Naive B cell (primary cell): ENCODE measurements around the gene ABL1. TPM values are rescaled to one million over a fixed set of nuclear protein-coding genes. Genes with fewer than 3 reads are reported as not detected.

Experiments used
- ATAC-seq, 2 donors: fragments of 150-1000 bp; cut with Tn5 transposase; 2 replicates each; pipeline ENCODE4 v1.10.0; 2021; ENCODE audit warnings: low read depth in 2 of 2, mild to moderate bottlenecking in 2 of 2, moderate library complexity in 2 of 2
- DNase-seq: peaks from one replicate; pipeline ENCODE4 v3.0.0; 2022
- H3K27ac Mint-ChIP-seq, 6 donors: one replicate each; pipeline ENCODE4 v1.8.0; 2020 to 2022; ENCODE audit warnings: mild to moderate bottlenecking in 6 of 6, mixed read lengths in 6 of 6, moderate library complexity in 5 of 6, inconsistent platforms in 2 of 6
- H3K27me3 Mint-ChIP-seq, 3 donors: one replicate each; pipeline ENCODE4 v1.8.0; 2021 to 2022; ENCODE audit warnings: mixed read lengths in 3 of 3, mild to moderate bottlenecking in 1 of 3
- H3K36me3 Mint-ChIP-seq, 2 donors: one replicate each; pipeline ENCODE4 v1.8.0; 2020 to 2022; ENCODE audit warnings: mixed read lengths in 2 of 2, inconsistent platforms in 1 of 2, mild to moderate bottlenecking in 1 of 2
- H3K4me1 Mint-ChIP-seq, 3 donors: one replicate each; pipeline ENCODE4 v1.8.0; 2020 to 2022; ENCODE audit warnings: mixed read lengths in 3 of 3, inconsistent platforms in 1 of 3, mild to moderate bottlenecking in 1 of 3, moderate library complexity in 1 of 3
- H3K4me3 Mint-ChIP-seq, 8 donors: one replicate each; pipeline ENCODE4 v1.8.0; 2020 to 2022; ENCODE audit warnings: mild to moderate bottlenecking in 8 of 8, mixed read lengths in 8 of 8, moderate library complexity in 8 of 8, inconsistent platforms in 2 of 8
- H3K9me3 Mint-ChIP-seq, 7 donors: one replicate each; pipeline ENCODE4 v1.8.0; 2020 to 2022; ENCODE audit warnings: mixed read lengths in 7 of 7, mild to moderate bottlenecking in 5 of 7, inconsistent platforms in 2 of 7, moderate library complexity in 1 of 7
- polyA plus RNA-seq, 6 donors: library from polyadenylated mRNA; unstranded; fragments of 300-500 nt; fragmentation: Illumina TruSeq; gene quantifications; one replicate each; pipeline ENCODE4 v1.2.3, GENCODE V29; 2021; ENCODE audit warnings: low read depth in 6 of 6

The ABL1 gene
- polyA plus RNA-seq, 6 donors from 2014 or later = 1.2 to 18.9 (median 9.4) TPM

GRCh38 chr9:130806327-130806716 is 28.7 kb upstream of the ABL1 start:
- H3K36me3 Mint-ChIP-seq = no peaks in the 10 kb centered on the region
- peaks cover 24 to 30% (median 25%) of the 10 kb centered on the region in 3 donors for H3K4me1 Mint-ChIP-seq
- peak overlapping the region in 3 of 6 donors; percentile 4 to 81 (median 48) for H3K27ac Mint-ChIP-seq
- ATAC-seq (peak in 1 of 2 donors; percentile 40), DNase-seq (no peak)
- no peaks in the 10 kb centered on the region for H3K9me3 Mint-ChIP-seq
- H3K27me3 Mint-ChIP-seq = no peaks in the 10 kb centered on the region
- H3K4me3 Mint-ChIP-seq = no peak overlapping the region

DNA sequence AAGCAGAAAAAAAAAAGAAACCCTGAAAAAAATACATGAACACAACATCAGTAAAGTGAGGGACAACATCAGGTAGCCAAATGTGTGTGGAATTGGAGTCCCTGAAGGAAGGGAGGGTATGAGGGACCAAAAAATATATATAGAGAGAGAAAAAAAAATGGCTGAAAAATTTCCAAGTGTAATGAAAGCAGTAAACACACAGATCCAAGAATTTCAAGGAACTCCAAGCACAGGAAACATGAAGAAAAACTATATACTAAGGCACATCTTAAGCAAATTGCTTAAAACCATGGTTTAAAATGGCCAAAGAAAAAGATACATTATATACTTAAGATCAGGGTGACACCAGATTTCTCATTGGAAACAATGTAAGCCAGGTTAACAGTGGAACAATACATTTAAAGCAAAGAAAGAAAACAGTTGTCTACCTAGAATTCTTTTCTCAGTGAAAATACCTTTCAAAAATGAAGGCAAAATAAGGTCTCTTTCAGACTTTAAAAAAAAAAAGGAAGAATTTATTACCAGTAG is 24.4 kb upstream of the ABL1 start:
- Mint-ChIP-seq H3K36me3 (no peaks in the 10 kb centered on the region), H3K27ac (no peak overlapping the region), H3K4me3 (no peak overlapping the region), H3K9me3 (no peaks in the 10 kb centered on the region), H3K27me3 (no peaks in the 10 kb centered on the region), H3K4me1 (peaks cover 8 to 19% (median 10%) of the 10 kb centered on the region in 3 donors)
- no peak for ATAC-seq
- no peak for DNase-seq

GRCh38 chr9:130815242-130815808 is 19.7 kb upstream of the ABL1 start:
- peaks cover 4 to 14% (median 10%) of the 10 kb centered on the region in 7 donors for H3K9me3 Mint-ChIP-seq
- peak overlapping the region in 1 of 8 donors; percentile 42 for H3K4me3 Mint-ChIP-seq
- H3K27me3 Mint-ChIP-seq = no peaks in the 10 kb centered on the region
- ATAC-seq (no peak), DNase-seq (no peak)
- peaks cover 5 to 10% (median 5%) of the 10 kb centered on the region in 3 donors for H3K4me1 Mint-ChIP-seq
- H3K27ac Mint-ChIP-seq = peak overlapping the region in 2 of 6 donors; percentile 47 to 51
- peaks cover 13 to 15% of the 10 kb centered on the region in 2 donors for H3K36me3 Mint-ChIP-seq

DNA sequence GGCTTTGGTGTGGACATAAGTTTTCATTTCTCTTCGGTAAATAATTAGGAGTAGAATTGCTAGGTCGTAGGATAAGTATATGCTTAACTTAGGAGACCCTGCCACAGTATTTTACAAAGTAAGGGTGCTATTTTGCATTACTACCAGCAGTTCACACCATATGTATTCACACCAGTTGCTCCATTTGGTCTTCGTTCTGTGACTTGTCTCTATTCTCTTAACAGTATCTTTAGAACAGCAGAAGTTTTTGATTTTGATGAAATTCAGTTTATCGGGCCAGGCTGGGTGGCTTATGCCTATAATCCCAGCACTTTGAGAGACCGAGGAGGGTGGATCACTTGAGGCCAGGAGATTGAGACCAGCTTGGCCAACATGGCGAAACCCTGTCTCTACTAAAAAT is 17.1 kb upstream of the ABL1 start:
- H3K4me1 Mint-ChIP-seq = peaks cover 7 to 10% (median 7%) of the 10 kb centered on the region in 3 donors
- H3K9me3 Mint-ChIP-seq = peaks cover 4 to 14% (median 10%) of the 10 kb centered on the region in 7 donors
- H3K4me3 Mint-ChIP-seq = no peak overlapping the region
- no peak for DNase-seq
- H3K36me3 Mint-ChIP-seq = peaks cover 13 to 15% of the 10 kb centered on the region in 2 donors
- no peaks in the 10 kb centered on the region for H3K27me3 Mint-ChIP-seq
- H3K27ac Mint-ChIP-seq = no peak overlapping the region
- ATAC-seq = no peak

GRCh38 chr9:130820135-130820738 is 14.8 kb upstream of the ABL1 start:
- Mint-ChIP-seq H3K27ac (peak overlapping the region in 1 of 6 donors; percentile 44), H3K9me3 (peaks cover 4 to 14% (median 10%) of the 10 kb centered on the region in 7 donors), H3K4me3 (no peak overlapping the region), H3K4me1 (peaks cover 13 to 17% (median 14%) of the 10 kb centered on the region in 3 donors), H3K36me3 (peaks cover 13 to 15% of the 10 kb centered on the region in 2 donors), H3K27me3 (no peaks in the 10 kb centered on the region)
- ATAC-seq = no peak
- DNase-seq = no peak

DNA sequence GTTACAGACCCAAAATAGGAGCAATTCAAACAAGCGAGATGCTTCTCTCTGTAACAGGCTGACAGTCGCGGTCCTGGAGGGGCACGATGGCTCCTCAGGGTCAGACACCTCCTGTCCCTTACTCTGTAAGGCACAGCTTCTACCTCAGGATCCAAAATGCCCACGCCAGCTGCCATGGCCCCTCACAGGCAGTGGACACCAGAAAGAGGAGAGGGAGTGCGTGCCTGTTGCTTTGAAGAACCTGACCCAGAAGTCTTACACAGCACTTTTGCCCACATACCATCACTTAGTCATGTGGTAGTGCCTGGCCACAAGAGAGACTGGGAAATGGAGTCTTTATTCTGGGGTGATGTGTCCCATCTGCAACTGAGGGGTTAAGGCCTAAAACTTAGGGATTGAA is 11.6 kb upstream of the ABL1 start:
- DNase-seq = no peak
- Mint-ChIP-seq H3K9me3 (peaks cover 0 to 5% (median 3%) of the 10 kb centered on the region in 7 donors), H3K27ac (peak overlapping the region in 1 of 6 donors; percentile 60), H3K4me1 (peaks cover 9 to 15% (median 13%) of the 10 kb centered on the region in 3 donors), H3K4me3 (peak overlapping the region in 1 of 8 donors; percentile 21), H3K36me3 (peaks cover under 1 to 3% of the 10 kb centered on the region in 2 donors), H3K27me3 (no peaks in the 10 kb centered on the region)
- no peak for ATAC-seq

GRCh38 chr9:130824079-130824478 is 11.0 kb upstream of the ABL1 start:
- Mint-ChIP-seq H3K4me3 (peak overlapping the region in 1 of 8 donors; percentile 29), H3K27me3 (no peaks in the 10 kb centered on the region), H3K4me1 (peaks cover 9 to 15% (median 11%) of the 10 kb centered on the region in 3 donors), H3K36me3 (peaks cover 5 to 7% of the 10 kb centered on the region in 2 donors), H3K27ac (peak overlapping the region in 2 of 6 donors; percentile 8 to 14), H3K9me3 (peaks cover 0 to 11% (median 8%) of the 10 kb centered on the region in 7 donors)
- DNase-seq (no peak), ATAC-seq (no peak)

DNA sequence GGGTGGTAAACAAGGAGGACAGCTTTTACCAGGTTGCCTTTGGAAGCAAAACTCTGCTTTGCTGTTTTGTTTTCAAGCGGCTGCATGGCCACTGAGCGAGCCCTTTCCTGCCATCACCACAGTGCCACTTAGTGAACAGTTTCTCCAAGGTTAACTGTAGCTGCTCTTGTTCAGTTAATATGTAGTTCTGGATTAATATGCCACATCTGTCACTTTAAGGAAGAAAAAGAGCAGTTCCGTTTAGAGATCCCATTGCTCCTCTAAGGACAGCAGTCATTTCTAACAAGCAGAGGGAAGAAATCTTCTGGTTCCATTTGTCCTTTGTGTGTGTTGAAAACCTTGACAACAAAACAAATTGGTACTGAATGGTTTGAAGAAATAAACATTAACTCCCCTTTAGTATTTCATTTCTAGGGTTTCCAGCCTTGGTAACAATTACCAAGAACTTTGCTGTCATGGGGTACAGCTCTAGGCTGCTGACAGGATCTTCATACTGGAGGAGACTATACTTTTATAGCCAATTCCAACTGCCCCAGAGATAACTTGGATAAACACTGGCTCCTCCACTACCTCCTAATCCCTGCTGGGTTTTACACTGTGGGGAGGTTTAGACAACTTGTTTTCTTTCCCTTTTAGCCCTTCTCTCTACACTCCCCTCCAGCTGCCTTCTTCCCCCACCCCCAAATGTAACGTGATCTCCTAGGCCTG is 10.3 kb upstream of the ABL1 start:
- DNase-seq = no peak
- Mint-ChIP-seq H3K36me3 (peaks cover 5 to 7% of the 10 kb centered on the region in 2 donors), H3K4me1 (peaks cover 9 to 15% (median 11%) of the 10 kb centered on the region in 3 donors), H3K27me3 (no peaks in the 10 kb centered on the region), H3K4me3 (no peak overlapping the region), H3K27ac (peak overlapping the region in 2 of 6 donors; percentile 15 to 61), H3K9me3 (peaks cover 0 to 16% (median 8%) of the 10 kb centered on the region in 7 donors)
- no peak for ATAC-seq

DNA sequence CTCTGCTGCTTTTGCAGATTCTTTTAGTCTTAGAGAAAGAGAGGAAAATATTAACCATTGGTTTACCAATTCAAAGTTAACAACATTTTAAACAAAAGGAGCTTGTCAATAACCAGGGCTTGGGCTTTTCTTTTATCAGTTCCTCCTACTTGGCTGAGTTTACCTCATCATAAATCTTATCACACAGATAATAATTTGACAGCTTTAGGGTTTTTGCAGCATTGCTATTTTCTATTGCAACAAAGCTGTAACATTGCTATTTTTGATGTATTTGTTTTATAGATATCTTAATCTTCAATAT is 9.8 kb upstream of the ABL1 start:
- DNase-seq = no peak
- no peaks in the 10 kb centered on the region for H3K27me3 Mint-ChIP-seq
- peaks cover 8 to 15% (median 11%) of the 10 kb centered on the region in 3 donors for H3K4me1 Mint-ChIP-seq
- no peak for ATAC-seq
- H3K27ac Mint-ChIP-seq = peak overlapping the region in 1 of 6 donors; percentile 61
- peaks cover 0 to 16% (median 8%) of the 10 kb centered on the region in 7 donors for H3K9me3 Mint-ChIP-seq
- no peak overlapping the region for H3K4me3 Mint-ChIP-seq
- peaks cover 5 to 7% of the 10 kb centered on the region in 2 donors for H3K36me3 Mint-ChIP-seq

DNA sequence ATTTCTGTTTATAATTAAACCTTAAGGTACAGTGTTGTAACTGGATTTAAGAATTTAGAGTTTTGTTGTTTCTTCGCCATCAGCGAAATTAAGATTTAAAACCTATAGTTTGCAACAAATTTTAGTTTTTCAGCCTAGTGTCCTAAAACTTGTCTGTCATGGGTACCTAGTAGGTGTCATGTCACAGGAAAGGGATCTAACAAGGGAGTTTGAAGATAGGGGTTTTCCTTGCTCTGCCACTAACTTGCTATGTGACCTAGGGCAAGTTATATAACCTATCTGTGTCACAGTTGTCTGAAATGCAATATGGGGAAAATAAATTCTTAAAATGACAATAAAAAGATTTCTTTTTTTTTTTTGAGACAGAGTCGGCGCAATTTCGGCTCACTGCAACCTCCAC is 9.2 kb upstream of the ABL1 start:
- DNase-seq (no peak), ATAC-seq (no peak)
- no peak overlapping the region for H3K27ac Mint-ChIP-seq
- no peak overlapping the region for H3K4me3 Mint-ChIP-seq
- no peaks in the 10 kb centered on the region for H3K27me3 Mint-ChIP-seq
- peaks cover 6 to 15% (median 11%) of the 10 kb centered on the region in 3 donors for H3K4me1 Mint-ChIP-seq
- H3K36me3 Mint-ChIP-seq = peaks cover 5 to 7% of the 10 kb centered on the region in 2 donors
- peaks cover 0 to 16% (median 8%) of the 10 kb centered on the region in 7 donors for H3K9me3 Mint-ChIP-seq

DNA sequence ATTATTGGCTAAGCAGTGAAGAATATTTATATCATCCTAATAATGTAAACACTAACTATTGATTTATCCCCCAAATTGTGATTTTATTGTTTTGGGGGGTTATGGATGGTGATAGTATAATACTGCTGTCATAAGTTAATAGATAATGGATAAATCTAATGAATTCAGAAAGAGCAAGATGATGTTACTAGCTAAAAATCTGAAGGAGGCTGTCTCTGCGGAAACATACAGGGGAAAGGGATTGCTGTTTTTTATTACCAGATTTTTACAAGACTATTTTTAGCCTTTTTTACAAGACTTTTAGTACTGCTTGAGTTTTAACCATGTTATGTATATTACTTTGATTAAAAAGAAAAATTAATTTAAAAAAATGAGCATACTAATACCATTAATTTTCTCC is 5.3 kb upstream of the ABL1 start:
- H3K27ac Mint-ChIP-seq = no peak overlapping the region
- H3K9me3 Mint-ChIP-seq = peaks cover 0 to 16% (median 8%) of the 10 kb centered on the region in 7 donors
- ATAC-seq = no peak

GRCh38 chr9:130830231-130830760 is 4.8 kb upstream of the ABL1 start:
- Mint-ChIP-seq H3K27me3 (no peaks in the 10 kb centered on the region), H3K27ac (peak overlapping the region in 1 of 6 donors; percentile 26), H3K4me1 (peaks cover 15 to 24% (median 20%) of the 10 kb centered on the region in 3 donors), H3K9me3 (peaks cover 0 to 16% (median 8%) of the 10 kb centered on the region in 7 donors), H3K36me3 (peaks cover 5 to 9% of the 10 kb centered on the region in 2 donors), H3K4me3 (no peak overlapping the region)
- no peak for DNase-seq
- no peak for ATAC-seq

More for the DNA sequence above, 5.3 kb upstream of the ABL1 start:
- no peak overlapping the region for H3K4me3 Mint-ChIP-seq
- H3K4me1 Mint-ChIP-seq = peaks cover 15 to 26% (median 20%) of the 10 kb centered on the region in 3 donors
- H3K27me3 Mint-ChIP-seq = no peaks in the 10 kb centered on the region
- DNase-seq = no peak
- peaks cover 5 to 7% of the 10 kb centered on the region in 2 donors for H3K36me3 Mint-ChIP-seq

DNA sequence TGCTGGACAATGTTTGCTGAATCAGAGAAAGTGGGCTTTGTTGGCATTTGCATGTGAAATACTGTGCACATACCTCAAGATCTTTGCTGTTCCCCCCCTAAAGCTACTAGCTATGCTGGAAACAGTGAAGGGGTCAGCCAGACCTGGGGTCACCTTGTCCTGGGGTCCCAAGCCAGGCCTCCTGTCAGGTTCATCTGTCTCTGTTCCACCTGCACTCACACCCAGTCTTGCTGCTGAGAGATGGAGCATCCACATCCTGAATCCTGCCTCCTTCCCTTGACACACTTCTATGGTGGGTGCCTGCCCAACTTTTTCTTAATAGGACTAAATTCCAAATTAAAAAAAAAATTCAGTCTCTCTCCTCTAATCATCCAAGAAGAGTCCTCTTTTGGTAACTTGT is 4.0 kb upstream of the ABL1 start:
- Mint-ChIP-seq H3K36me3 (peaks cover 5 to 15% of the 10 kb centered on the region in 2 donors), H3K4me3 (no peak overlapping the region), H3K27ac (peak overlapping the region in 1 of 6 donors; percentile 52), H3K9me3 (peaks cover 0 to 16% (median 8%) of the 10 kb centered on the region in 7 donors), H3K27me3 (no peaks in the 10 kb centered on the region), H3K4me1 (peaks cover 22 to 30% (median 25%) of the 10 kb centered on the region in 3 donors)
- DNase-seq (no peak), ATAC-seq (no peak)
